T-cell (primary cell): Measurements from ENCODE around the gene SCAPER. TPM values are rescaled to one million over a fixed set of nuclear protein-coding genes. Genes with fewer than 3 reads are reported as not detected.
"Not testable (repeated sequence)": the region's sequence is repeated elsewhere in the genome, so short reads cannot be mapped to it uniquely, and the experiment has no call there.

Source experiments
- ATAC-seq, 4 experiments: fragments of 200-7000 bp in 3 of 4; fragments of 150-1000 bp in 1 of 4; cut with Tn5 transposase; replicated peaks in 1 of 4; 1 replicate in 3 of 4; 2 replicates in 1 of 4; pipeline ENCODE4 v1.10.0; 2021; ENCODE audit warnings: moderate library complexity in 3 of 4, mild to moderate bottlenecking in 2 of 4, moderate number of reproducible peaks in 1 of 4
- CTCF ChIA-PET, 2 donors: fragments of 300-600 bp; sonication (Branson Sonifier 250); formaldehyde crosslinking; loops; one replicate each; lab custom pipeline; 2022; ENCODE audit warnings: antibody characterized with exemption in 2 of 2; lab: Charles Lee
- POLR2A ChIA-PET, 2 donors: fragments of 300-600 bp; sonication (Branson Sonifier 250); formaldehyde crosslinking; loops; one replicate each; lab custom pipeline; 2022; ENCODE audit warnings: antibody characterized with exemption in 2 of 2; lab: Charles Lee
- DNase-seq, 35 experiments: peaks; one replicate each; pipeline versions ENCODE4 v3.0.0 to v3.0.0-alpha.2; 2013 to 2023
- H3K27ac ChIP-seq: one replicate; pipeline ENCODE4 v1.5.1; 2013; ENCODE audit warnings: low read length
- H3K27me3 ChIP-seq, 2 experiments: replicated peaks in 1 of 2; 1 replicate in 1 of 2; 2 replicates in 1 of 2; pipeline versions ENCODE4 v1.6.1 to v1.7.0; 2013; ENCODE audit warnings: low read length in 1 of 2, mixed read lengths in 1 of 2; ENCODE audit not compliant: control insufficient read depth in 2 of 2, insufficient read depth in 2 of 2; ENCODE audit errors: extremely low read depth in 1 of 2
- H3K36me3 ChIP-seq, 2 donors: 1 replicate in 1 of 2; 2 replicates in 1 of 2; pipeline versions ENCODE4 v1.6.1 to v1.7.0; 2013; ENCODE audit warnings: low read length in 1 of 2; ENCODE audit not compliant: control insufficient read depth in 2 of 2, insufficient read depth in 1 of 2; ENCODE audit errors: extremely low read depth in 1 of 2
- H3K4me1 ChIP-seq, 2 experiments: 1 replicate in 1 of 2; 2 replicates in 1 of 2; pipeline versions ENCODE4 v1.6.1 to v1.7.0; 2013; ENCODE audit warnings: low read length in 2 of 2, mixed read lengths in 1 of 2; ENCODE audit not compliant: insufficient read depth in 2 of 2, control insufficient read depth in 1 of 2; ENCODE audit errors: extremely low read depth in 1 of 2
- H3K4me3 ChIP-seq, 2 donors: 1 replicate in 1 of 2; 2 replicates in 1 of 2; pipeline versions ENCODE4 v1.5.1 to v1.7.0; 2013; ENCODE audit warnings: mild to moderate bottlenecking in 2 of 2, low read length in 1 of 2, moderate library complexity in 1 of 2; ENCODE audit not compliant: control insufficient read depth in 1 of 2; ENCODE audit errors: extremely low read depth in 1 of 2
- H3K9me3 ChIP-seq: 2 replicates; pipeline ENCODE4 v1.7.0; 2013
- H3K27ac Mint-ChIP-seq, 2 donors: one replicate each; pipeline ENCODE4 v1.8.0; 2020 to 2021; ENCODE audit warnings: mild to moderate bottlenecking in 2 of 2, mixed read lengths in 2 of 2
- H3K27me3 Mint-ChIP-seq, 2 donors: one replicate each; pipeline ENCODE4 v1.8.0; 2021 to 2022; ENCODE audit warnings: mixed read lengths in 2 of 2
- H3K36me3 Mint-ChIP-seq: one replicate; pipeline ENCODE4 v1.8.0; 2021; ENCODE audit warnings: mixed read lengths
- H3K4me1 Mint-ChIP-seq, 3 donors: one replicate each; pipeline ENCODE4 v1.8.0; 2020 to 2022; ENCODE audit warnings: mixed read lengths in 3 of 3, mild to moderate bottlenecking in 1 of 3
- H3K4me3 Mint-ChIP-seq, 3 donors: one replicate each; pipeline ENCODE4 v1.8.0; 2020 to 2022; ENCODE audit warnings: mild to moderate bottlenecking in 3 of 3, mixed read lengths in 3 of 3, moderate library complexity in 3 of 3
- H3K9me3 Mint-ChIP-seq, 3 donors: one replicate each; pipeline ENCODE4 v1.8.0; 2020 to 2022; ENCODE audit warnings: mixed read lengths in 3 of 3
- WGBS: methylation state at CpG from one replicate; pipeline ENCODE4 v1.1.5; 2013; ENCODE audit warnings: missing lambda C conversion rate; ENCODE audit not compliant: insufficient coverage; 5-methylcytosine and 5-hydroxymethylcytosine counted together
- total RNA-seq, 35 experiments: library from RNA in 6 of 35; stranded (reverse) in 6 of 35; fragments of 120-200 nt in 1 of 35; gene quantifications; one replicate each; pipeline versions ENCODE4 v1.2.1 to v1.2.4 and lab custom pipeline; 2013 to 2026

Gene SCAPER
- total RNA-seq, 5 donors from 2014 or later (not counting 1 experiment from before 2014, with no cell fraction given), result 32.5 to 59.4 (median 44.1) TPM

DNA sequence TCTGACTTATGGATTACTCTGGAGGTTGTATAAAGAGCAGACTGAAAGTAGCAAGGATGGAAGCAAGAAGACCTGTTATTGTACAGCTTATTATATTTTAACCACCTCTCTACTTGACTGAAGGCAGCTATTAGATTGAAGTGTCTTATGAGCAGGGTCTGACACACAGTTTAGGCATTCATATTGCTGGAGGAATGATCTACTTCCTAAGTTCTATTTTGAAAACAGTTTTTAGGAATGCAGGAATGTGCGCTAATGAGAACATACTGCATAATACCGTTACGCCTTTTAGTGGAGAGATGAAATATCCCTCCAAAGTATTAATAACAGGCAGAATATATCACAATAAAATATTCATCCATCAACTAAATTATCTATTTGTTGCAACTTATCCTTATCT, 375.2 kb downstream of the SCAPER start:
- no peak for DNase-seq
- H3K4me1 ChIP-seq, result no peaks in the 10 kb centered on the region
- H3K9me3 ChIP-seq, result no peaks in the 10 kb centered on the region
- H3K36me3 ChIP-seq, result no peaks in the 10 kb centered on the region
- Mint-ChIP-seq H3K9me3 (no peaks in the 10 kb centered on the region), H3K27me3 (no peaks in the 10 kb centered on the region), H3K27ac (no peak overlapping the region), H3K4me3 (no peak overlapping the region), H3K36me3 (peaks cover 14% of the 10 kb centered on the region), H3K4me1 (no peaks in the 10 kb centered on the region)
- H3K4me3 ChIP-seq, result no peak overlapping the region
- POLR2A ChIA-PET, result interaction anchor here in 1 of 2 donors (0.7 kb wide), 1 partner anchor 68 kb away, joined by 4 read pairs; no protein-coding TSS in a partner anchor
- H3K27ac ChIP-seq, result no peak overlapping the region
- CTCF ChIA-PET, result no interaction called here
- ATAC-seq, result no peak
- WGBS, result no CpG with 5 or more reads among the region's 3 CpGs
- no peaks in the 10 kb centered on the region for H3K27me3 ChIP-seq

DNA sequence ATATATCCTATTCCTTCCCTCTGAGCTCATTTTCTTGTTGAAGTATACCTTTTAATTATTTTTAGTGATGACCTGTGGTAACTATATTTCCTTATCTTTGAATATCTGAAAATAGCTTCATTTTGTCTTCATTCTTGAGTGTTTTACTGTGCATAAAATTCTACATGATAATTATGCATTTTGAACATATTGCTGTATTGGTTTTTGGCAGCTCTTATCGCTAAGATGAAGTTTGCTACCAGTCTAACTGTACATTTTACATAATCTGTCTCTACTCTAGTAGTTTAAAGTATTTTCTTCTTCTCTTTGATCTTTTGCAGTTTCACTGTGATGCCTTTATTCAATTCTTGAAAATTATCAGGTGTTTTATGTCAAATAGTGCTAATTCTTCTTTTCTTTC, 379.0 kb downstream of the SCAPER start:
- Histone ChIP-seq H3K9me3 (no peaks in the 10 kb centered on the region), H3K36me3 (no peaks in the 10 kb centered on the region), H3K4me1 (no peaks in the 10 kb centered on the region), H3K4me3 (no peak overlapping the region), H3K27ac (no peak overlapping the region), H3K27me3 (no peaks in the 10 kb centered on the region)
- H3K27me3 Mint-ChIP-seq, result no peaks in the 10 kb centered on the region
- POLR2A ChIA-PET, result no interaction called here
- CTCF ChIA-PET, result no interaction called here
- no peak overlapping the region for H3K4me3 Mint-ChIP-seq
- DNase-seq, result no peak
- peaks cover 6% of the 10 kb centered on the region for H3K36me3 Mint-ChIP-seq
- no peak overlapping the region for H3K27ac Mint-ChIP-seq
- H3K4me1 Mint-ChIP-seq, result no peaks in the 10 kb centered on the region
- no peaks in the 10 kb centered on the region for H3K9me3 Mint-ChIP-seq
- WGBS, result no CpG with 5 or more reads among the region's 1 CpG
- ATAC-seq, result no peak

DNA sequence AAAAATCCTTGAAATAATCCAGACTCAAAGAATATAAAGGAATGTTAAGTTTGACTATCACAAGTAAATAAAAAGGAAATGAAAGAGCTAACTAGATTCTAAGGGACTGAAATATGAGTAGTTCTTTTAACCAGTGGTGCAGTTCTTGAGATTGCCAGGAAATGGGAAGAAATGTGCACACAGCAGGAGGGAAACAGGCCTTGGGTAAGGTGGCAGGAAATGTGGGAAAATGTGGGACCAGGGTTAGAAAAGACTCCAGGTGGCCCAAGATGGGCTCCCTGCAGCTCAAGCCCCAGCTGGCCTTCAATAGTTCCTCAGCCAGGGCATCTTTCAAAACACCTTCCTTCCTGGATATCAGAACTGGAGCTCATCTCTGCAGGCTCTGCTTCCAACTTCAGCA, 387.2 kb downstream of the SCAPER start:
- Histone ChIP-seq H3K36me3 (peaks cover 0 to under 1% of the 10 kb centered on the region in 2 donors), H3K27ac (no peak overlapping the region), H3K27me3 (no peaks in the 10 kb centered on the region), H3K4me1 (no peaks in the 10 kb centered on the region), H3K9me3 (no peaks in the 10 kb centered on the region), H3K4me3 (no peak overlapping the region)
- no peaks in the 10 kb centered on the region for H3K4me1 Mint-ChIP-seq
- H3K4me3 Mint-ChIP-seq, result no peak overlapping the region
- ATAC-seq (no peak), DNase-seq (no peak)
- CTCF ChIA-PET, result interaction anchor here in 1 of 2 donors (1.1 kb wide), 1 partner anchor 19 kb away, joined by 3 read pairs; no protein-coding TSS in a partner anchor
- POLR2A ChIA-PET, result no interaction called here
- H3K36me3 Mint-ChIP-seq, result peaks cover 11% of the 10 kb centered on the region
- H3K27me3 Mint-ChIP-seq, result no peaks in the 10 kb centered on the region
- H3K27ac Mint-ChIP-seq, result no peak overlapping the region
- no peaks in the 10 kb centered on the region for H3K9me3 Mint-ChIP-seq

DNA sequence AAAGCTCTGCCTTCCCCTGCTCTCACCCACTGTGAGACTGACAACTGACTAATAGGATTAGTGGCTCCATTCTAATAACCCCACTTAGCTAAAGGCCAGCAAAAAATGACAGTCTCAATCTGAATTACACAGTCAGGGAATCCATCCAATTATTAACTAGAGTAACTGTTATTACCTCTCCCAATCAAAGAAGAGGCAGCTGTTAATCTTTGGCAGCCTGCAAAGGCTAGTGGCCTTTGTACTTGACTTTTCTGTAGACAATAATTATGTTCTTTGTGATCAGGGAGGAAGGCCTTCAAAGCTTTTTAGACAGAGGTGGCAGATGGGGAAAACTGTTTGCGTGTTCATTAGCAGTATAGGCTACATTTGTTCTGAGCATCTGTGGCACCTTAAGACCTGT, 390.9 kb downstream of the SCAPER start:
- CTCF ChIA-PET, result no interaction called here
- DNase-seq, result no peak

DNA sequence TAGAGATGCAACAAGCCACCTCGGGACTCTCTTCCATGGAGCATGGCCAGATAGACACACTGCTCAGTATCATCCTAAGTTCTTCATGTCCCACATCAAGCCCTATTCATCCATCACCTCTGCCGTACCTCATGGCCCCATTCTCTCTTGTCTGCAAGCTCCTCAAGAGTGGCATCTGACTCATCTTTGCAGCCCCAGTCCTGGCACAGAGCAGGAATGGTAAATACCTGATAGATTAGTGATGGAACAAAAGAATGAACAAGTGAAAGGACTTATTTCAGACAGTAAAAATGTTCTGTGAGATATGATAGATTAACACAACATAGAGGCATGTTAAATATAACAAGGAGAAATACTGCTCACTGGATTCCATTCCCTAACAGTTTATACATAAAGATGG, 392.2 kb downstream of the SCAPER start:
- DNase-seq (no peak), ATAC-seq (no peak)
- POLR2A ChIA-PET, result interaction anchor here (0.6 to 0.7 kb wide), 2 partner anchors 41 to 851 kb away, joined by 3 read pairs; no protein-coding TSS in a partner anchor
- H3K36me3 Mint-ChIP-seq, result peaks cover 23% of the 10 kb centered on the region
- H3K27ac ChIP-seq, result no peak overlapping the region
- WGBS, result no CpG with 5 or more reads among the region's 2 CpGs
- CTCF ChIA-PET, result interaction anchor here in 1 of 2 donors (0.7 kb wide), 1 partner anchor 115 kb away, joined by 6 read pairs; no protein-coding TSS in a partner anchor
- no peaks in the 10 kb centered on the region for H3K9me3 Mint-ChIP-seq
- H3K4me3 ChIP-seq, result no peak overlapping the region
- peaks cover 0 to 4% of the 10 kb centered on the region in 2 donors for H3K36me3 ChIP-seq
- no peaks in the 10 kb centered on the region for H3K27me3 ChIP-seq
- no peaks in the 10 kb centered on the region for H3K4me1 ChIP-seq
- H3K27me3 Mint-ChIP-seq, result no peaks in the 10 kb centered on the region
- H3K9me3 ChIP-seq, result no peaks in the 10 kb centered on the region
- H3K4me3 Mint-ChIP-seq, result no peak overlapping the region
- no peaks in the 10 kb centered on the region for H3K4me1 Mint-ChIP-seq
- H3K27ac Mint-ChIP-seq, result no peak overlapping the region

More for the DNA sequence above, 390.9 kb downstream of the SCAPER start:
- ATAC-seq, result no peak
- Histone ChIP-seq H3K4me1 (no peaks in the 10 kb centered on the region), H3K27ac (no peak overlapping the region), H3K9me3 (no peaks in the 10 kb centered on the region), H3K27me3 (no peaks in the 10 kb centered on the region), H3K4me3 (no peak overlapping the region), H3K36me3 (peaks cover 0 to 4% of the 10 kb centered on the region in 2 donors)
- Mint-ChIP-seq H3K4me3 (no peak overlapping the region), H3K36me3 (peaks cover 23% of the 10 kb centered on the region), H3K4me1 (no peaks in the 10 kb centered on the region), H3K27me3 (no peaks in the 10 kb centered on the region), H3K9me3 (no peaks in the 10 kb centered on the region), H3K27ac (no peak overlapping the region)
- POLR2A ChIA-PET, result no interaction called here
- no CpG with 5 or more reads among the region's 1 CpG for WGBS

DNA sequence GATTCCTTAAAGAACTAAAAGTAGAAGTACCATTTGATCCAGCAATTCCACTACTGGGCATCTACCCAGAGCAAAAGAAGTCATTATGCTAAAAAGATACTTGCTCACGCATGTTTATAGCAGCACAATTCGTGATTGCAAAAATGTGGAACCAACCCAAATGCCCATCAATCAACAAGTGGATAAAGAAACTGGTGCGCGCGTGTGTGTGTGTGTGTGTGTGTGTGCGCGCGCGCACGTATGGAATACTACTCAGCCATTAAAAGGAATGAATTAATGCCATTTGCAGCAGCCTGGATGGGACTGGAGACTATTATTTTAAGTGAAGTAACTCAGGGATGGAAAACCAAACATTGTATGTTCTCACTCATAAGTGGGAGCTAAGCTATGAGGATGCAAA, 394.5 kb downstream of the SCAPER start:
- H3K36me3 Mint-ChIP-seq, result peaks cover 21% of the 10 kb centered on the region
- ATAC-seq, H3K27me3 Mint-ChIP-seq, H3K36me3 ChIP-seq, H3K27ac Mint-ChIP-seq, H3K27me3 ChIP-seq, DNase-seq, H3K27ac ChIP-seq, H3K4me3 Mint-ChIP-seq, POLR2A ChIA-PET, H3K9me3 ChIP-seq, H3K4me1 Mint-ChIP-seq, H3K4me1 ChIP-seq, CTCF ChIA-PET, H3K4me3 ChIP-seq, H3K9me3 Mint-ChIP-seq: not testable (repeated sequence)
- WGBS, result no CpG with 5 or more reads among the region's 10 CpGs

DNA sequence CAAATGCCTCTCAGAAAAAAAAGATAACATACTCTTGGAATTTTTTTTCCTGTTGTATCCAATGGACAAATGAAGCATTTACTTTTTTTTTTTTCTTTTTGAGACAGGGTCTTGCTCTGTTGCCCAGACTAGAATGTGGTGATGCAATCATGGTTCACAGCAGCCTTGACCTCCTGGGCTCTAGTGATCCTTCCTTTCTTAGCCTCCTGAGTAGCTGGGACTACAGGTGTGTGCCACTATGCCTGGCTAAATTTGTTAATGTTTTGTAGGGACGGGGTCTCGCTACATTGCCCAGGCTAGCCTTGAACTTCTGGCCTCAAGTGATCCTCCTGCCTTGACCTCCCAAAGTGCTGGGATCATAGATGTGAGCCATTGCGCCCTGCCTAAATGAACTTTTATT, 401.3 kb downstream of the SCAPER start:
- no peaks in the 10 kb centered on the region for H3K9me3 ChIP-seq
- H3K4me3 Mint-ChIP-seq, result no peak overlapping the region
- peaks cover 0 to 3% (median 2%) of the 10 kb centered on the region in 3 donors for H3K9me3 Mint-ChIP-seq
- no peaks in the 10 kb centered on the region for H3K27me3 Mint-ChIP-seq
- no peaks in the 10 kb centered on the region for H3K4me1 Mint-ChIP-seq
- no peak overlapping the region for H3K27ac Mint-ChIP-seq
- no peaks in the 10 kb centered on the region for H3K36me3 ChIP-seq
- no peaks in the 10 kb centered on the region for H3K27me3 ChIP-seq
- H3K27ac ChIP-seq, result no peak overlapping the region
- ChIA-PET POLR2A (no interaction called here), CTCF (no interaction called here)
- ATAC-seq (no peak), DNase-seq (no peak)
- WGBS, result 100% methylated on average over 1 of the region's 3 CpGs
- H3K4me1 ChIP-seq, result no peaks in the 10 kb centered on the region
- H3K36me3 Mint-ChIP-seq, result peaks cover 29% of the 10 kb centered on the region
- H3K4me3 ChIP-seq, result no peak overlapping the region
